Thyroid gland (tissue), 4 donors: ENCODE results near the gene DENND1A.

Experiments used
- CTCF ChIP-seq, 6 experiments: fragments of 200-600 bp in 3 of 6; fragments of 450-650 bp in 3 of 6; sonication (generic) in 3 of 6; IDR thresholded peaks; one replicate each; pipeline ENCODE4 v1.5.1; 2016 to 2019; ENCODE audit warnings: antibody characterized with exemption in 6 of 6, mild to moderate bottlenecking in 2 of 6, inconsistent platforms in 1 of 6, moderate library complexity in 1 of 6
- POLR2A ChIP-seq, 2 donors: fragments of 450-650 bp; IDR thresholded peaks; one replicate each; pipeline ENCODE4 v1.6.1; 2017; ENCODE audit warnings: antibody characterized with exemption in 2 of 2, mild to moderate bottlenecking in 2 of 2, moderate library complexity in 1 of 2

DNA sequence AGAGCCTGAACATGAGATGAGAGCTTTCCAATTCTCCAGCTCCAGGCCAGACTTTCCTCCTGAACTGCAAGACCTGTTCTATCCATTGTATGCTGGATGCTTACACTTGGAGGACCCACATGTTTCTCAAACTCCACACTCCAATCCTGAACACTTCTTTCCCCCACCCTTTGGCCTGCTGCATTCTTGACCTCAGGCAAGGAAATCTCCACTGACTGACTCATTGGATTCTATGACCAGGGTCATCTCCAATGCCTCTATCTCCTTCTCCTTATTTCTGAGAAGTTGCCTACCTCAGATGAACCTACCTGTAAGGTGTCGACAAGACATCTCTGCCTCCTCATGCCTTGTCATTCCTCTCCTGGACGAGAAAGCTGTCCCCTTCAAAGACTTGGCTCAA is 420.3 kb downstream of the DENND1A start:
- TF ChIP-seq CTCF (IDR thresholded peaks at IDR 0.05), result no peak
- TF ChIP-seq POLR2A (IDR thresholded peaks at IDR 0.05), result no peak
